ENCODE results near the gene ZBTB34.

DNA sequence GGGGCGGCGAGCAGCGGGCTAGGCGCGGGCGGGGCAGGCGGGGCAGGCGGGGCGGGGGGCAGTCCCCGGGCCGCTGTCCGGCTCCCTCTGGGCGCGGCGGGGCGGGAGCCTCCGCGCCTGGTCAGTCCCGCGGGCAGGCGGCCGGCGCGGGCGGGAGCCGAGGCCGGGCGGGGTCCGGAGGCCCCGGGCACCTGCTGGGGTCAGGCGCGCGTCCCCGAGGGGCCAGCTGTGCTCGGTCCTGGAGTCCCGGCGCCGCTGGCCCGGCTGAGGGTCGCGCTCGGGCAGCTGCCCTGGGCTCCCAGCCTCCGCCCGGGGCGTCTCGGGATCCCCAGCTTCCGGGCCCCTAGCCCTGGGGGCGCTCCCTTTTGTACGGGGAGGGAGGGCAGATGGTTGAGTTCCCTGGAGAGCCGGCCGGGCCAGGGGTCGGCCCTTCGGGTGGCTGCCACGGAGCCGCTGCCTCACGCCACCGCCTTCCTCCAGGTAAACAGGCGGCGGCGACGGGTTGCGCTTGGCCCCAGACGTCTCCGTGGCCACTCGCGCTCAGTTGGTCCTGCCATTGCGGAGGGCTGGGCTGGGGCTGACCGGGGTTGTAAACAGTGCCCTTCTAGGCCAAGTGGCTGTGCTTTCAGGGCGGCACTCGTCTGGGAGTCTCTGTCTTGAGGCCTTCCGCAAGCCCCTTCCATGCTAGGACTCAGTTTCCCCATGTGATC is 473 bp downstream of the ZBTB34 start:
- TF ChIP-seq, protein P1, sequence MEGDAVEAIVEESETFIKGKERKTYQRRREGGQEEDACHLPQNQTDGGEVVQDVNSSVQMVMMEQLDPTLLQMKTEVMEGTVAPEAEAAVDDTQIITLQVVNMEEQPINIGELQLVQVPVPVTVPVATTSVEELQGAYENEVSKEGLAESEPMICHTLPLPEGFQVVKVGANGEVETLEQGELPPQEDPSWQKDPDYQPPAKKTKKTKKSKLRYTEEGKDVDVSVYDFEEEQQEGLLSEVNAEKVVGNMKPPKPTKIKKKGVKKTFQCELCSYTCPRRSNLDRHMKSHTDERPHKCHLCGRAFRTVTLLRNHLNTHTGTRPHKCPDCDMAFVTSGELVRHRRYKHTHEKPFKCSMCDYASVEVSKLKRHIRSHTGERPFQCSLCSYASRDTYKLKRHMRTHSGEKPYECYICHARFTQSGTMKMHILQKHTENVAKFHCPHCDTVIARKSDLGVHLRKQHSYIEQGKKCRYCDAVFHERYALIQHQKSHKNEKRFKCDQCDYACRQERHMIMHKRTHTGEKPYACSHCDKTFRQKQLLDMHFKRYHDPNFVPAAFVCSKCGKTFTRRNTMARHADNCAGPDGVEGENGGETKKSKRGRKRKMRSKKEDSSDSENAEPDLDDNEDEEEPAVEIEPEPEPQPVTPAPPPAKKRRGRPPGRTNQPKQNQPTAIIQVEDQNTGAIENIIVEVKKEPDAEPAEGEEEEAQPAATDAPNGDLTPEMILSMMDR (IDR thresholded peaks at IDR 0.05; ENCODE audit: low read depth, low read length), result no peak
- no peak for TF ChIP-seq EZH2phosphoT487 (IDR thresholded peaks at IDR 0.05; ENCODE audit: low read depth)

All from OCI-LY3 (cell line).